ENCODE measurements around the gene ALG1L2.
"Not testable (repeated sequence)": the region's sequence is repeated elsewhere in the genome, so short reads cannot be mapped to it uniquely, and the experiment has no call there.

The ALG1L2 gene, protein sequence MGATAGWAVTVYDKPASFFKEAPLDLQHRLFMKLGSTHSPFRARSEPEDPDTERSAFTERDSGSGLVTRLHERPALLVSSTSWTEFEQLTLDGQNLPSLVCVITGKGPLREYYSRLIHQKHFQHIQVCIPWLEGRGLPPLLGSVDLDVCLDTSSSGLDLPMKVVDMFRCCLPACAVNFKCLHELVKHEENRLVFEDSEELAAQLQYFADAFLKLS

DNA sequence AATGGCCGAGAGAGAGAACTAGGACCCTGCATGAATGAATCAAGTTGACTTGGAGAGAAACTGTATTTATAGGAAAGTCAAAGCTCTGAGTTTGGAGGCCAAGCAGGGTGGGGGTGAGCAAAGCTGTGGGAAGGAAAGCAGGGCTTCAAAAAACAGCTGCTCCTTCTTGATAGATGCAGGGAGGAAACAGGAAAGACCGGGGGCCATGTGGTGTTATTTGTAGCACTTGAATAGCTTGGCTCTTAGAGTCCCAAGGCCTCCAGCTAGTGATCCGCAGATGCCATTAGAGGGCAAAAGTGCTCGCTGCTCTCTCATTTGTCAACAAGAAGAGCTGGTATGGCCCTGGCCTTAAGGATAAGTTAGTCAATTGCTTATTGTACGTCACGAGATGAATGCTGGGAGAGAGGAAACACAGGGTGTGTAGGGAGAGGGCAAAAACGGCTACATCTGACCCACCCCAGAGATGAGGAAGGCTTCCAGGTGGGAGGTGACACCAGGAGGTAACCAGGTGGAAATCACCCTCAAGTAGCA, at the start of gene ALG1L2:
TSS of gene ALG1L2 (plus strand) at position 481 of the 531 bp plus-strand sequence. CDS start 186 bp downstream, outside the sequence.
- DNase-seq, result no peak

DNA sequence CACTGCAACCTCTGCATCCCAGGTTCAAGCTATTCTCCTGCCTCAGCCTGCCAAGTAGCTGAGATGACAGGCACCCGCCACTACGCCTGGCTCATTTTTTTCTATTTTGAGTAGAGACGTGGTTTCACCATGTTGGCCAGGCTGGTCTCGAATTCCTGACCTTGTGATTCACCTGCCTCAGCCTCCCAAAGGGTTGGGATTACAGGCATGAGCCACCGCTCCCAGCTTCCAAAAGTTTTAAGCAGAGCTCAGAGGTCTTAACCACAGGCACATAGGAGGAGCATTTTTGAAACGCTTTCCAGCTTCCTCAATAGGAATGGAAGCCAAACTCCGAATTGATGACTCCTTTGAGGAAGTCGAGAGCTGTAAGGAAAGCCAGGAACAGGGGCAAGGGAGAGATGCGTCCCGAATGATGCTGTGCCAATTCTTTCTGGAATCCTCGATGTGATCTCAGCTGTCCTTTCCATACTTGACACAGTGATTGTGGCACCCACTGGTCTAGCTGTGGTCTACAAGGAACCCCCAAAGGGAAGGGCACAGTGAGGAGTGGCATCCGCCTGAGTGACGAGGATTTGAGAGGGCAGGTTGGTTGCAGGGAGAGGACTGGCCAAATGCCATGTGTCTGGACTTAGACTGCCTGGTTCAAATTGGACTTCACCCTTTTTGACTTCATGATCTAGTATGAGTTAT, 44.4 kb upstream of the ALG1L2 start:
- not testable (repeated sequence) for DNase-seq

DNA sequence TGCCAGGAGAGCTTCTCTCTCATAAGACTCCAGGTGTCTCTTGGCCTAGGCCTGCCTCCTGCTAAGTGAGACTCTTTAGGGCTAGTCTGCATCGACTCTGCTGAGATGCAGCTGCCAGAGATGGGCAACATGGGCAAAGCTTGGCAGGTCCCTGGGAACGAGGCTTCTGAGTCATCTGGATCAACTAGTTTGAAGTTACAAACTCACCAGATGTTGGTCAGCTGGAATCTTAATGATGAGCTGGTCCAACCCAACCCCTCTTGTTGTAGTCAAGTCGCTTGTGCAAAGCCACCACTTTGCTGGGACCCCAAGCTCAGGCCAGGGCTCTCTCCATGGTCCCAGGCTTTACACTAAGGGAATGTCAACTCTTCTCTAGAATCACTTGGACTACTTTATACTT, 38.9 kb upstream of the ALG1L2 start:
- not testable (repeated sequence) for DNase-seq

DNA sequence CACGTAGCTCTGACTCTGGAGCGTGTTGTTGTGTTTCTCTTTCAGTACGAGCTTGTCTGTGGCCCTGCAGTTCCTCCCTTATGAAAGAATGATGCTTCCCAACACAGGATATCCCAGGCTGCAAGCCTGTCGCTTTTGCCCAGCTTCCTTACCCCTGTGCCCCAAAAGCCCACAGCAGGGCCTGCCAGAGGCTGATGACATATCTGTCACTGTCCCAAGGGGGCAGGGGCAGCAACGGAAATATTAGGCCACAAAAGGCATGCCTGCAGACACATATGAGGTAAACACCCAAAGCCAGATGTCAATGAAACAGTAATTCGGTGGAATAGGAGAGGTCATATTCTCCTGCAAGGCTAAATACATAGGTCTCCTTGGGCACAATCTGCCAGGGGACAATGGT, 38.0 kb upstream of the ALG1L2 start:
- DNase-seq, result not testable (repeated sequence)

DNA sequence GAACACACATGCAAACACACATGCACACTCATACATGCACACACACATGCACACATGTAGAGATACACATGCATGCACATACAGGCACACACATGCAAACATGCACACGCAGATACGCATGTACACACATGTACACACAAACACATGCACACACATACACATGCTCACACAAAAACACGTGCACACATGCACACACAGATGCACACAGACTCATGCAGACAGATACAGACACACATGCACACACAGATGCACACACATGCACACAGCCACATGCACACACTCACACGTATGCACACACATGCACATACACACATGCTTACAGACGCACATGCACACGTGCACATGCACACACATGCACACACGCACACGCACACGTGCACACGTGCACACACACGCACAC, 37.3 kb upstream of the ALG1L2 start:
- DNase-seq, result no peak

DNA sequence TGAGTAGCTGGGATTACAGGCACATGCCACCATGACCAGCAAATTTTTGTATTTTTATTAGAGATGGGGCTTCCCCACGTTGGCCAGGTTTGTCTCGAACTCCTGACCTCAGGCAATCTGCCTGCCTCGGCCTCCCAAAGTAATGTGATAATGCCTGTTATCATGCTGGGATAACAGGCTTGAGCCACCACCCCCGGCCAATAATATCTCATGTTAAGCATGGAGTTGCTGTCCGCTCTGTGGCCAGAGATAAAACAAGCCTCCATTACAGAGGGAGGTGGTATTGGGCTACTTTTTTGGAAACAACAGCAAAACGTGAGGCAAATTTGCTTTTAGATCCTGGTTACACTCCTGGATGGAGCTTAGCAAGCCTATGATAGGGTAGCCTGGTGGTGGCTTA, 32.9 kb upstream of the ALG1L2 start:
- no peak for DNase-seq

DNA sequence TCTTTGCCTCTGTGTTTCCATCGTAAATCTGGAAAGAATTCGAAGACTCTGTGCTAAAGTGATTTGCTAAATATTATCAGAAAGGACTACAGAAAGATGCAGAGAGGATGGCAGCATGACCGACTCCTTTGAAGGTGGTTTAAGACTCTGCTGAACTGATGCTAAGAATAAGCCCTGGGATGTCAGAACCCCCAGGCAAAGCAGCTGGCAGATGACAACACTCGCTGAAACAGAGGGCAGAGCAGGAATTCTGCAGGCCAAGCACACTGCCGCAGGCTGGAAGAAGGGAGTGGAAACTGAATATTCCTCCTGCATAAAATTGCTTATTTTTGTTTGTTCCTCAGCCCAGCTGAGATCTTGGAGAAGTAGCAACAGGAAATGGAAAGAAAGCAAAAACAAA, 29.3 kb upstream of the ALG1L2 start:
- DNase-seq, result not testable (repeated sequence)

DNA sequence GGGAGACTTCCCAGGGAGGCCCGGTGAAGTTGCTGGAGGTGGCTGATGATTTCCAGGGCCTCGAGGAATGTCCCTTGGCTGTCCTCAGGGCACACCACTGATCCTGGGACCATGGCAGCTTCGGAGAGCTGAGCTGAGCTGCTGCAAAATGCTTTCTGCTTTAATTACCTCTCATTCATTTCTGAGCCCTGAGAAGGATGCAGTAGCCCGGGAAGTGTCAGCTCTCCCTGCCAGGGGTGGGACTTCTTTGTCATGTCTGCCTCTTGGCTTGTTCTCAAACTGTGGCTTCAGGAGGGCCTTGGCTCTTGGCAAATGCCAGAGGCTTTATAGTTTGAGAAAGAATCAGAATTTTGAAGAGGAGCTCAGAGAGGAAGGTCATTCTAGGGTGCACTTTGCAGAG, 28.7 kb upstream of the ALG1L2 start:
- DNase-seq, result not testable (repeated sequence)

DNA sequence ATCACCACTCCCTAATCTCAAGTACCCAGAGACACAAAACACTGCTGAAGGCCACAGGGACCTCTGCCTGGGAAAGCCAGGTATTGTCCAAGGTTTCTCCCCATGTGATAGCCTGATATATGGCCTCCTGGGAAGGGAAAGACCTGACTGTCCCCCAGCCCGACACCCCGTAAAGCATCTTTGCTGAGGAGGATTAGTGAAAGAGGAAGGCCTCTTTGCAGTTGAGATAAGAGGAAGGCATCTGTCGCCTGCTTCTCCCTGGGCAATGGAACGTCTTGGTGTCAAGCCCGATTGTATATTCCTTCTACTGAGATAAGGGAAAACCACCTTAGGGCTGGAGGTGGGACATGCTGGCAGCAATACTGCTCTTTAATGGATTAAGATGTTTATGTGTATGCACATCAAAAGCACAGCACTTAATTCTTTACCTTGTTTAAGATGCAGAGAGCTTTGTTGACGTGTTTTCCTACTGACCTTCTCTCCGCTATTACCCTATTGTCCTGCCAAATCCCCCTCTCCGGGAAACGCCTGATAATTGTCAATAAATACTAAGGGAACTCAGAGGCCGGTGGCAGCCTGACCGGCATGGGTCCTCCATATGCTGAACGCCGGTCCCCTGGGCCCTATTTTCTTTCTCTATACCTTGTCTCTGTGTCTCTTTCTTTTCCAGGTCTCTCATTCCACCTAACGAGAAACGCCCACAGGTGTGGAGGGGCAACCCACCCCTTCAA, 23.9 kb upstream of the ALG1L2 start:
- DNase-seq, result not testable (repeated sequence)

DNA sequence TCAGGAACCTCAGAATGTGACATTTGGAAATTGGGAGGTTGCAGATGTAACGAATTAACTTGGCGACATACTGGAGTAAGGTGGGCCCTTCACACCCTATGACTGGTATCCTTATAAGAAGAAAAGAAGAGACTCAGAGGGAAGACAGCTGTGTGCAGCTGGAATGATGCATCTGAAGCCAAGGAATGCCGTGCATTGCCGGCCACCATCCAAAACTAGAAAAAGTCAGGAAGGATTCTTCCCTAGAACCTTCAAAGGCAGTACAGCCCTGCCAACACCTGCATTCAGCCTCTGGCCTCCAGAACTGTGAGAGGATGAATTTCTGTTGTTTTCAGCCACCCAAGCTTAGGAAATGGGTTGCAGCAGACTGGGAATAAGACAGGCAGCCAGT, 23.4 kb upstream of the ALG1L2 start:
- DNase-seq, result not testable (repeated sequence)

DNA sequence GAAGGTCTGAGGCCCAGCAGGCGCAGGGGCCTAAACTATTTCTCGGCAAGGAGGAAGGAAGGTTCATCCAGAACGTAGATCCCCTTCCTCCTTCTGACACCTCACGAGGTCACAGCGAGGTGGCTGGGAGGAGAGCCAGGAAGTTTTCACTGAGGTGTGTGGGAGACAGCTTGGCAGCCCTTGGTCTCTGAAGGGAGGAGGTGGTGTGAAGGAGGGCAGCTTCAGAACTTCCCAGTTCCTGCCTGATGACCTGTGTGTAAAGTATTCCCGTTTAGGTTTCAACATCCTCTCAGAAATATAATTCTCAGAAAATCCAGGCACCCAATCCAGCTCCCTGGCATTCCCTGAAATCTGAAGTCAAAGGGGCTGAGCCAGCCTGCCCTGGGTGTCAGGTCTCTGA, 22.9 kb upstream of the ALG1L2 start:
- DNase-seq, result not testable (repeated sequence)

DNA sequence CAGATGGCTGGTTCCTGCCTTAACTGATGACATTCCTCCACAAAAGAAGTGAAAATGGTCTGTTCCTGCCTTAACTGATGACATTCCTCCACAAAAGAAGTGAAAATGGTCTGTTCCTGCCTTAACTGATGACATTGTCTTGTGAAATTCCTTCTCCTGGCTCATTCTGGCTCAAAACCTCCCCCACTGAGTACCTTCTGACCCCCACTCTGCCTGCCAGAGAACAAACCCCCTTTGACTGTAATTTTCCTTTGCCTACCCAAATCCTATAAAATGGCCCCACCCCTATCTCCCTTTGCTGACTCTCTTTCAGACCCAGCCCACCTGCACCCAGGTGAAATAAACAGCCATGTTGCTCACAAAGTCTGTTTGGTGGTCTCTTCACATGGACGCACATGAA, 22.5 kb upstream of the ALG1L2 start:
- not testable (repeated sequence) for DNase-seq

DNA sequence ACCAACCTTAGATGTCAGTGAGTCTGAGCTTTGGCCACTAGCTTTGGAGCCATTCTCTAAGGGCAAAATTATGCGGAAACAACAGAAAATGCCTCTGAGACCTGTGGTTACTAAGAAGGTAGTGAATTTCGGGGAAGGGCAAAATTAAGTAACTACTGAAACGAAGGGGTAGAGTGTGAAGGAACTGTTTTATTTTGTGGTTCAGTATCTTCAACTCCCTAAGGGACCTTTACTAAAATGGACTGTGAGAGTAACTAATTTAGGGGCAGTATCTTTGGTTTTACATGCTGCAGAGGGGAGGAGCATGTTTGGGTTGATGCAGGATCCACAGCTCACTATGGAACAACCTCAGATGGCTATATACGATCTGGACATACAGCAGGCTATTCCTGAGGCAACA, 8.0 kb upstream of the ALG1L2 start:
- DNase-seq, result no peak

DNA sequence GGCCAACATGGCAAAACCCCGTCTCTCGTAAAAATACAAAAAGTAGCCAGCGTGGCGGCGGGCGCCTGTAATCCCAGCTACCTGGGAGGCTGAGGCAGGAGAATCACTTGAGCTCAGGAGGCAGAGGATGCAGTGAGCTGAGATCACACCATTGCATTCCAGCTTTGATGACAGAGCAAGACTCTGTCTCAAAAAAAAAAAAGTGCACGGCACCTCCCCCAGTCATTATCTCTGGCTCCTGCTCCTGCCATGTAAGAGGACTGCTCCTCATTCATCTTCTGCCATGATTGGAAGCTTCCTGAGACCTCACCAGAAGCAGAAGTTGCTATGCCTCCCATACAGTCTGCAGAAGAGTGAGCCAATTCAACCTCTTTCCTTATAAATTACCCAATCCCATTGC, 4.0 kb upstream of the ALG1L2 start:
- DNase-seq, result no peak

DNA sequence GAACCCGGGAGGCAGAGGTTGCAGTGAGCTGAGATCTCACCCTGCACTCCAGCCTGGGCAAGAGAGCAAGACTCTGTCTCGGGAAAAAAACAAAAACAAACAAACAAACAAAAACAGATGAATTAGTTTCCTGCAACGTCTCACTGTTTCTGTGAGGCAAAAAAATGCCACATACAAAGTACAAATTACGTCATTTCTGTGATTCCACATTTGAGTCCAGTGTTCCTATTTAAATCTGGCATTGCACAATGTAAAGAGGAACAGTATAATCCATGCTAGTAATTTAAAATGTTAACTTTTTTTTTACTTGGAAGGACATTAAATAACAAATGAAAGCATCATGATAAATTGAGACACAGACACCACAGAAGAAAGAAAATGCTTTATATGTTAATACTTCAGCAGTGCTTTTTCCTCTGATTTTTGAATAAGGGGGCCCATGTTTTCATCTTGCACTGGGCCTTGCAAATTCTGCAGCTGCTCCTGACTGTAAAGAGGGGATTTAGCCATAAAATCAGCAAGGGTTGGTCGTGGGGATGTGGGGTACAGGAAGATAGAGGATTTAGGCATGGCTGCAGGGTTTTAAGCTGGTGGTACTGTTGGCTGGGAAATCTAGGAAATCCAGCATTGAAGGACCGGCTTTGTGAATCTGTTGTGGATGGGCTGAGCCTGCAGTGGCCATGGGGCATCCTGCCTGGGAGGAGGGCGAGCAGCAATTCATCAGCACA, 1.9 kb downstream of the ALG1L2 start:
- DNase-seq, result not testable (repeated sequence)

DNA sequence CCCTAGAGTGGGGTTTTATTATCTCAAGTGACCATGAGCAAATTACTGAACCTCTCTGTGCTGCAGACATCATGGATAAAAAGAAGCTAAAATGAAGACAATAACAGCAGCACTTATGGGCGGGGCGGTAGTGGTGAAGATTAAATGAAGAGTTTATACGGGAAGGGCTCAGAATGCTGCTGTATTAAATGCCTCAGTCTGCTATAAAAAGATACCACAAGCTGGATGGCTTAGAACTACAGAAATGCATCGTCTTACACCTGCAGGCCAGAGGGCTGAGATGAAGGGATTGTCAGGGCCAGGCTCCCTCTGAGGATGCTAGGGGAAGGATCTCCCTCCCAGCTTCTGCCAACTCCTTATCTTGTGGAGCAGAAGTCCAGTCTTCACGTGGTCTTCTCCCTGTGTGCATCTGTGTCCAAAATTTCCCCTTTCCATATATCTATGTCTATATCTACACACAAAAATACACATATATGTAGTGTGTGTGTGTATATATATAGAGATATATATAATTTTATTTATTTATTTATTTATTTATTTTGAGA, 2.9 kb downstream of the ALG1L2 start:
- no peak for DNase-seq

DNA sequence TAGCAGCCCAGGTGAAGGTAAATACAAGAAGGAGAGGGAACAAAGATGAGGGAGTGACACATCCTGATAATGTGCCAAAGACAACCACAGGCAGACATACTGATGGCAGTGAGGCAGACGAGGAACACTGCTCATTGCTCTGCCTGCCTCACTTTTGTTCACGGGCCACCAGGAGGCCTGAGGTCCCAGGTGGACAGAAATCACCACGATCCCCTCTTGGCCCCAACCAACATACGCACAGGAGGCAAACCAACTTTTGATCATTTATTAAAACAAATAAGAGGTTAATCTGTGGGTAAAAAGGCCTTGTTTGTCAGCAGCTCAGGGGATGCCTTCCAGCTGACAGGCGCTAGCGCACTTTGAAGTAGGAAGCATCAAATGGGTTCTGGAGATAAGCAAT, 4.2 kb downstream of the ALG1L2 start:
- no peak for DNase-seq

DNA sequence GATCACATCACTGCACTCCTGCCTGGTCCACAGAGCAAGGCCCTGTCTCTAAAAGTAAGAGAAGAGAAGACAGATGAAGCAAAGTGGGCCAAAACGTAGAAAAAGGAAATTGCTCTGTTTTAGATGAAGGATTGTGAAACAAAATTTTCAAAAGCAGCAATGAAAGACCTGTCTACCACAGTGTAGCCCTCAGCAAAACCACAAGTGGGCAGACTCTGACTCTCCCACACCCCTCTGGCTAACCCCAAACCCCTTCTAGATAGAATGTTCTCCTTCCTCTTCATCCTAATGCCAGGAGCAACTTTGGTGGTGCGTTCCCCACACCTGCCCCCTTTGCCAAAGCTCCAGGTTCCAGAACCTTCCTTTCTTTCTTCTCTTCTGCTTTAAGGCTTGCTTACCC, 5.0 kb downstream of the ALG1L2 start:
- DNase-seq, result not testable (repeated sequence)

DNA sequence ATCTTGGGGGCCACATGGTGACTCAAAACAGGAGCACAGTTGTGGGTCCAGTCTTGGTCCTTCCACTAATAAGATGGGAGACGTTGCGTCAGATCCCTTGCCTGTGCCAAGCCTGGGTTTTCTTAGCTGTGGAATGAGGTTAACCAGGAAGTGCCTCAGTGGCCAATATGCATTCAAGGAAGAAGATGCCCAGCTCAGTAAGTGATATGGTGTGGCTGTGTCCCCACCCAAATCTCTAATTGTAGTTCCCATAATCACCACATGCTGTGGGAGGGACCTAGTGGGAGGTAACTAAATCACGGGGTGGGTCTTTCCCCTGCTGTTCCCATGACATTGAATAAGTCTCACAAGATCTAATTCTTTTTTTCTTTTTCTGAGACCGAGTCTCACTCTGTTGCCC, 6.4 kb downstream of the ALG1L2 start:
- no peak for DNase-seq

DNA sequence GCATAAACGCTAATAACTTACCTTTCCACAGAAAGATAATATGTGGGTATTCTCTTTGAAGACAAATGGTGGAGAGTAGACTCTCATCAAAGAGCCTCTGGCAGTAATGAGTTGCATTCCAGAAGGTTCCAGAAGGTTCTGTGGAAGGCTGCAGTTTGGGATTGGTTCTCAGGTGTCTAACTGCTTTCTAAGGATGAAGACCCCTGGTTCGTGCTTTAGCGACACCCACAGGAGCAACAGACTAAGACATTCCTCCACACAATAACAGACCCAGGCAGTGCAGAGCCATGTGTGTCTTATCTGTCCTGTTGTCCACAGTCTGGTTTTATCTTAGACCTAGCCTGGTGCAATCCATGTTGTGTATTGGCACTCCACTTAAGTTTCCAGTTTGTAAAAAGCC, 9.1 kb downstream of the ALG1L2 start:
- DNase-seq, result not testable (repeated sequence)

DNA sequence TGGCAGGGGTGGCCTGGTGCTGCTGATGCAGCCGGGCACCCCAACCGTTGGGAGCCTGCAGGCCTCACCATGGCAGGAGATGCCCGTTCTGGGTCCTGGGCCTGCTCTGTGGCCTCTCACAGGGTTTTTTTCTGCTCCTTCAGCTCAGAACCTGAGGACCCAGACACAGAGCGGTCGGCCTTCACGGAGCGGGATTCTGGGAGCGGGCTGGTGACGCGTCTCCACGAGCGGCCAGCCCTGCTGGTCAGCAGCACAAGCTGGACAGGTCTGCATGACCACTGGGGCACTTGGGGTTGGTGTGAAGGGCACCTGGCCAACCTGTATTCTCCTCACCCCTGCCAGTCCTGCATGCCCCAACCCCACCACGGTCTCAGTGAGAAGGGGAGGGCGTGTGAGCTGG, 10.3 kb downstream of the ALG1L2 start:
- no peak for DNase-seq

DNA sequence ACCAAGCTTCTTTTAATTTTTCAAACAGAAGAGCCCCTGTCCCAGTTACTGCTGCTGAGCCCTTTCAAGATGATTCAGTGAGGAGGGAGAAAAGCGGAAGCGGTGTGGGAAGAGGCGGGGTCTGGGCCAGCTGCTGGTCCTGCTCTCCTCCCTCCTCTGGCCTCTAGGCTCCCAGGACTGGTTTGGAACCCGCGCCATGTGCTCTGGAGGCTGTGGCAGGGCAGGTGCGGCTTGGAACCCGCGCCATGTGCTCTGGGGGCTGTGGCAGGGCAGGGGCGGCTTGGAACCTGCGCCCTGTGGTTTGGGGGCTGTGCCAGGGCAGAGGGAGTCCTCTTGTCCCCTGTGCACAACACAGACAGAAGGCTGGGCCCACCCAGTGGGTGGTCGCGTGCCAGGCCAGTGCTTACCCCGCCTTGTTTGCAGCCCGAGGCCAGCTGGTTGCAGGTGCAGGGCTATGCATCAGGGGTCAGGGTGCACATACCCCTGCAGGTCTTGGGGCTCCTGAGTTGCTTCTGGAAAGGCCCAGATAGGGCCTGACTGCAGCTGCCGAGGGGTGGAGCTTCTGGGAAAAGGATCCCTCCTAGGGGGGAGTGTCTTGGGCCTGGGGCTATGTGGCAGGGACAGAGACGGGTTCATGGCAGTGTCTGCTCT, 12.2 kb downstream of the ALG1L2 start:
- DNase-seq, result peak; percentile 80
